Progenitor cell of endocrine pancreas (in vitro differentiated cells): ENCODE results near the gene NRP2. TPM values are rescaled to one million over a fixed set of nuclear protein-coding genes. Genes with fewer than 3 reads are reported as not detected.

Experiments used
- DNase-seq: peaks from one replicate; pipeline ENCODE4 v3.0.0; 2021; ENCODE audit warnings: low spot score; ENCODE audit not compliant: unreplicated experiment
- H3K27ac Mint-ChIP-seq: 2 replicates; pipeline ENCODE4 v1.8.0; 2021; ENCODE audit warnings: mild to moderate bottlenecking, moderate library complexity, mixed read lengths
- H3K27me3 Mint-ChIP-seq: 2 replicates; pipeline ENCODE4 v1.8.0; 2021; ENCODE audit warnings: mixed read lengths
- H3K36me3 Mint-ChIP-seq: 2 replicates; pipeline ENCODE4 v1.8.0; 2022; ENCODE audit warnings: mixed read lengths; ENCODE audit not compliant: insufficient read depth
- H3K4me1 Mint-ChIP-seq: 2 replicates; pipeline ENCODE4 v1.8.0; 2021; ENCODE audit warnings: low read depth, mixed read lengths
- H3K4me3 Mint-ChIP-seq: 2 replicates; pipeline ENCODE4 v1.8.0; 2021; ENCODE audit warnings: low read depth, mild to moderate bottlenecking, moderate library complexity, mixed read lengths
- H3K9me3 Mint-ChIP-seq: 2 replicates; pipeline ENCODE4 v1.8.0; 2021; ENCODE audit warnings: low read depth, mixed read lengths
- CTCF ChIP-seq: fragments of 200-600 bp; sonication (generic); IDR thresholded peaks from one replicate; pipeline ENCODE4 v1.5.0; 2021; ENCODE audit warnings: antibody characterized with exemption, mild to moderate bottlenecking; ENCODE audit not compliant: unreplicated experiment
- total RNA-seq: library from RNA; stranded (reverse); gene quantifications from 2 replicates; pipeline ENCODE4 v1.2.1, GENCODE V29; 2021

NRP2 gene
- total RNA-seq, 1 donor from 2014 or later: 6.3 TPM

GRCh38 chr2:205763708-205764211 lies 81.5 kb downstream of the NRP2 start:
- no peak overlapping the region for H3K27ac Mint-ChIP-seq
- H3K4me3 Mint-ChIP-seq: peak overlapping the region; percentile 20
- peak; percentile 81 for TF ChIP-seq CTCF
- H3K27me3 Mint-ChIP-seq: peaks cover 15% of the 10 kb centered on the region
- H3K36me3 Mint-ChIP-seq: no peaks in the 10 kb centered on the region
- peaks cover 15% of the 10 kb centered on the region for H3K4me1 Mint-ChIP-seq
- DNase-seq: peak; percentile 75
- no peaks in the 10 kb centered on the region for H3K9me3 Mint-ChIP-seq

GRCh38 chr2:205764270-205764746 lies 82.0 kb downstream of the NRP2 start:
- Mint-ChIP-seq H3K9me3 (no peaks in the 10 kb centered on the region), H3K4me1 (peaks cover 20% of the 10 kb centered on the region), H3K27ac (no peak overlapping the region), H3K36me3 (no peaks in the 10 kb centered on the region), H3K27me3 (peaks cover 15% of the 10 kb centered on the region), H3K4me3 (no peak overlapping the region)
- TF ChIP-seq CTCF: no peak
- no peak for DNase-seq

DNA sequence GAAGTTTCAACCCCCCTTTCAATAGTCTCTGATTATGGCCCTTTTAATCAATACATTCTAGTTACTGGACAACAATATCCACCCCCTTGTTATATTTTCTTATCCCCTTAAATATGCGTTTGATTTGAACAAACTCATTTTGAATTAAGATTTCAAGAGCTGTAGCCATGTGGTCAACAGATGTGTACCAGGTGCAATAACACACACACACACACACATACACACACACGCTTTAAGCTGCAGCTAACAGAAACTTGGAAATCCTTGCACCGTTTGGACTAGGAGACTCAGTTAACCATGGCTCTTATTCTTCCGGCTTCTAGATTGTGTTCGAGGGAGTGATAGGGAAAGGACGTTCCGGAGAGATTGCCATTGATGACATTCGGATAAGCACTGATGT lies 82.8 kb downstream of the NRP2 start:
- no peak overlapping the region for H3K27ac Mint-ChIP-seq

GRCh38 chr2:205766779-205767359 lies 84.6 kb downstream of the NRP2 start:
- Mint-ChIP-seq H3K36me3 (no peaks in the 10 kb centered on the region), H3K9me3 (no peaks in the 10 kb centered on the region), H3K27ac (no peak overlapping the region), H3K27me3 (peaks cover 6% of the 10 kb centered on the region), H3K4me3 (no peak overlapping the region), H3K4me1 (peaks cover 39% of the 10 kb centered on the region)
- DNase-seq: peak; percentile 35
- peak; percentile 97 for TF ChIP-seq CTCF

More for the DNA sequence above, 82.8 kb downstream of the NRP2 start:
- TF ChIP-seq CTCF: no peak
- Mint-ChIP-seq H3K4me3 (no peak overlapping the region), H3K36me3 (no peaks in the 10 kb centered on the region), H3K4me1 (peaks cover 27% of the 10 kb centered on the region), H3K9me3 (no peaks in the 10 kb centered on the region), H3K27me3 (peaks cover 15% of the 10 kb centered on the region)
- DNase-seq: no peak

GRCh38 chr2:205767617-205768016 lies 85.3 kb downstream of the NRP2 start:
- TF ChIP-seq CTCF: no peak

More at GRCh38 chr2:205767617-205768016, 85.3 kb downstream of the NRP2 start:
- Mint-ChIP-seq H3K27me3 (peaks cover 3% of the 10 kb centered on the region), H3K4me1 (peaks cover 45% of the 10 kb centered on the region), H3K27ac (no peak overlapping the region), H3K36me3 (no peaks in the 10 kb centered on the region), H3K9me3 (no peaks in the 10 kb centered on the region), H3K4me3 (no peak overlapping the region)
- DNase-seq: no peak
